CD1c-positive myeloid dendritic cell (primary cell): Measurements from ENCODE around the gene CNNM4.
A peak's percentile ranks its signal among the peaks of the same experiment; 100 is the strongest.

Experiments used
- DNase-seq: peaks from one replicate; pipeline ENCODE4 v3.0.0-alpha.2; 2016; ENCODE audit errors: extremely low spot score

CNNM4 gene

DNA sequence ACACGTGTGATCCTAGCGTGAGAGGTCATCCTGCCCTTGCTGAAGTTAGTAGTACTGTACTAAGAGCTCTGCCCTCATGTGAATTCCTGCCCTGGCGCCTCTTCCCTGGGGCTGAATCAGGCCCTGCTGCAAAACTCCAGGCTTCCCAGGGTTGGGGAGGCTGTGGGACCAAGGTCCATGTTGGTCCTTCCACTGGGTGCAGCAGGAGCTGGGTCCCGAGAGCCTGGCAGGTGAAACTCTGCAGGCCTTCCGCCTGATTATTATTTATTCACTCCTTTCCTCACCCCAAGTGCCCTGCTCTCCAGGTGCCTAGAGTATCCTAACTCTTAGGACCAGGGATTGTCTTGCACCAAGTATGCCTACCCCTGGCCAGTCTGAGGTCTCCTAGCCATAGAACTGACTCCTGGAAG is 50.1 kb downstream of the CNNM4 start:
- no peak for DNase-seq

DNA sequence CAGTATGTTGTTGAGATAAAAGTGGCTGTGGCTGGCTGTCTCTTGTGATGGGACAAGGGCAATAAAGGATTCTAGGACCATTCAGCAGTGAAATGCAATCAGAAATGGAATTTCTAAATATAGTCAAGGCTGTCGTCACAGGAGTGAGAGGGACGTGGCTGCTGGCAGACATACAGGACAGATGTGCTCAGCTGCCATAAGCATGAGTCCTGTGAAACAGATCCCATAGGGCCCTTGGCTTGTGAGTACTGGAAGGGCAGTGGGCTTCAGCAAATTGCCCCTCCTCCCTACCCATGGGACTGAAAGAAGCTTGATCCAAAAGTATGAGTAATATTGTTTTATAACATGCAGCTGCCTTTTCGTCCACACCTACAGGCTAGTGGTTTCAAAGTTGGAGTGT is 51.2 kb downstream of the CNNM4 start:
- DNase-seq, result no peak

DNA sequence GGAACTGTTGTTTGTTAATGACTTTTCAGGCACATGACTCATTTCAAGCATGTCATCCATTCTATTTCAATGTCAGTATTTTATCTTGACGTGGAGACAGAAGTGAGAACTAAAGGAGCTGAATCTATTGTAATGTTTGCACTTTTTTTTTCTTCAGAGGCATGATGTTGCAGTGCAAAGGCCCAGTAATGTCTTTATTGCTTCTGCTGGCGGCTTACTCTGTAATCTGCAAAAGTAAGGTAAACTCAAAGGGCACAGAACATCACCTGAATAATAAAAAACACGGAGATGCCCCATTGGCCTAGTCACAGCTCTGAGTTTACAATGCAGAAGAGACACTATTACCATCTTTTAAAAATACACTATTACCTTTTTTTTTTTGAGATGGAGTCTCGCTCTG is 53.0 kb downstream of the CNNM4 start:
- DNase-seq, result no peak

DNA sequence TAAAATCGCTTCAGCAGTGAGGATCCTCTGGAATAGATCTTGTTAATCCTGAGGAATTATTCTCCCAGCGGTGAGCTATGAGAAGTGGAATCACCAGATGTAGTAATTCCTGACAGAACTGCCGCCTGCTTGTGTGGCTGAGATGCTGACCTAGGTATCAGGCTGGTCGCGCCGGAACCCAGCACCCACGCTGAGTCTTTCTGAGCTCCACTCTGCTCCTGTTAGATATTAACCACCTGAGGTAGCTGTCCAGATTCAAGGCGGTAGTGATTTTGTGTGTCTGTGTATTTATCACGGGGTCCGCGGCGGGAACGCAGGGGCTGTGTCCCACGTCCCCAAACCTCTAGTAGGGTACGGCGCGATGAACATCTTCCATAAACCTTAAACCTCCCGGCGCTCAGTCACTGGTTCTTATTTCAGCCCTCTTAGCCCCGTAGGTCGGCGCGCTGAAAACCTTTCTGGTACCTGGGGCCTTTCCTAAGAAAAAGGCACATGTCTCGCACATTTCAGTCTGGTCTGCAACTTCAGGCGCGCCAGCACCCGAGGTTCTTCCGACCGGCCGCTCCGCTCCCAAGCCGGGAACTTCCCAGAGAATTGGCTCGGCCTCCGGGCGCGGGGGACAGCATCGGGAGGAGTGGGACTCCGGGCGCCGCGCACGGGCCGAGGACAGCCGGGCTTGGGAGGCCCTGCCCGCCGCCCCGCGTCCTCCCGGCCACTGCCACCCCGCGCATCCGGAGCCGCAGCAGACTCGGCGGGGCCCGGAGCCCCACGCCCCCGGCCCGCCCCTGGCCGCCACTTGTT is 54.8 kb downstream of the CNNM4 start:
- DNase-seq, result peak; percentile 6

DNA sequence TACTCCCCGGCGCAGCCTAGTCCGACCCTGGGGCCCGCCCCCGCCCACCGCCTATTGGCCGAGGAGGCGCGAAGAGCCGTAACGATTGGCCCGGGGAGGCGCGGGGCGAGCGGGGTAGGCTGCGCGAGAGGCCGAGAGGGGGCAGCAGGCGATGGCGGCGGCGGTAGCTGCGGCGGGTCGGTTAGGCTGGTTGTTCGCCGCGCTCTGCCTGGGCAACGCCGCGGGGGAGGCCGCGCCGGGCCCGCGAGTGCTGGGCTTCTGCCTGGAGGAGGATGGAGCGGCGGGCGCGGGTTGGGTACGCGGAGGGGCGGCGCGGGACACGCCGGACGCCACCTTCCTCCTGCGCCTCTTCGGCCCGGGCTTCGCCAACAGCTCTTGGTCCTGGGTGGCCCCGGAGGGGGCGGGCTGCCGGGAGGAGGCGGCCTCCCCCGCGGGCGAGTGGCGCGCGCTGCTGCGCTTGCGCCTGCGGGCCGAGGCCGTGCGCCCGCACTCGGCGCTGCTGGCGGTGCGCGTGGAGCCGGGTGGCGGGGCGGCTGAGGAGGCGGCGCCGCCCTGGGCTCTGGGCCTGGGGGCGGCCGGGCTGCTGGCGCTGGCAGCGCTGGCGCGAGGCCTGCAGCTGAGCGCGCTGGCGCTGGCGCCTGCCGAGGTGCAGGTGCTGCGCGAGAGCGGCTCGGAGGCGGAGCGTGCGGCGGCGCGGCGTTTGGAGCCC is 55.6 kb downstream of the CNNM4 start, which contains the start of gene CNNM3:
Gene CNNM3, plus strand, starts transcription at position 142 of the 709 bp plus-strand sequence. Its CDS starts 10 bp downstream, at position 152.
- DNase-seq, result peak; percentile 97

DNA sequence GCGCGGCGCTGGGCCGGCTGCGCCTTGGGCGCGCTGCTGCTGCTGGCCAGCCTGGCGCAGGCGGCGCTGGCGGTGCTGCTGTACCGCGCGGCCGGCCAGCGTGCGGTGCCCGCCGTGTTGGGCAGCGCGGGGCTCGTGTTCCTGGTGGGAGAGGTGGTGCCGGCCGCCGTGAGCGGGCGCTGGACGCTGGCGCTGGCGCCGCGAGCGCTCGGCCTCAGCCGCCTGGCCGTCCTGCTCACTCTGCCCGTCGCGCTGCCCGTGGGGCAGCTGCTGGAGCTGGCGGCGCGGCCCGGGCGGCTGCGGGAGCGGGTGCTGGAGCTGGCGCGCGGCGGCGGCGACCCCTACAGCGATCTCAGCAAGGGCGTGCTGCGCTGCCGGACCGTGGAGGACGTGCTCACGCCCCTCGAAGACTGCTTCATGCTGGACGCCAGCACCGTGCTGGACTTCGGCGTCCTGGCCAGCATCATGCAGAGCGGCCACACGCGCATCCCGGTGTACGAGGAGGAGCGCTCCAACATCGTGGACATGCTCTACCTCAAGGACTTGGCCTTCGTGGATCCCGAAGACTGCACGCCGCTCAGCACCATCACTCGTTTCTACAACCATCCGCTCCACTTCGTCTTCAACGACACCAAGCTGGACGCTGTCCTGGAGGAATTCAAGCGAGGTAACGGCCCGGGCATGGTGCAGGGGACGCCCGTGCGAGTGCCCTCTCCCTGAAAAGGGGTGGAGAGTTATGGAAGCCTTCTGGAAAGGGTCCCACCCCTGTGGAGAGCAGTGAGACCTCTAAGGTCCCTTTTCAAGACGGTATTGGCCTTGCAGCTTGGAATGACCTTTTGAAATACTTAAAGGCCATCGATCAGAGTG is 56.4 kb downstream of the CNNM4 start:
- DNase-seq, result no peak

DNA sequence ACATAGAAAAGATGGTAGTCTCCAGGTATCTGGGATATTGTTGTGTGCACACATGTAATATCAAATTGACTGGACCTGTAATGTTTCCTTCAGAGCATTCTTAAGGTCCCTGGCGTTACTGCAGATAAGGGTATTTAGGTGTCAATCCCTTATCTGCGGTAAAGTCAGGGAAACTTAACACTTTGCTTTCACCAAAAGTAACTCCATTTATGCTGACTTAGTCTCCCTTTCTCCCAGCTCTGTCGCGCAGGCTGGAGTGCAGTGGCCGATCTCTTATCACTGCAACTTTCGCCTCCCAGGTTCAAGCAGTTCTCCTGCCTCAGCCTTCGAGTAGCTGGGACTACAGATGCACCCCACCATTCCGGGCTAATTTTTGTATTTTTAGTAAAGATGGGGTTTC is 57.2 kb downstream of the CNNM4 start:
- no peak for DNase-seq

DNA sequence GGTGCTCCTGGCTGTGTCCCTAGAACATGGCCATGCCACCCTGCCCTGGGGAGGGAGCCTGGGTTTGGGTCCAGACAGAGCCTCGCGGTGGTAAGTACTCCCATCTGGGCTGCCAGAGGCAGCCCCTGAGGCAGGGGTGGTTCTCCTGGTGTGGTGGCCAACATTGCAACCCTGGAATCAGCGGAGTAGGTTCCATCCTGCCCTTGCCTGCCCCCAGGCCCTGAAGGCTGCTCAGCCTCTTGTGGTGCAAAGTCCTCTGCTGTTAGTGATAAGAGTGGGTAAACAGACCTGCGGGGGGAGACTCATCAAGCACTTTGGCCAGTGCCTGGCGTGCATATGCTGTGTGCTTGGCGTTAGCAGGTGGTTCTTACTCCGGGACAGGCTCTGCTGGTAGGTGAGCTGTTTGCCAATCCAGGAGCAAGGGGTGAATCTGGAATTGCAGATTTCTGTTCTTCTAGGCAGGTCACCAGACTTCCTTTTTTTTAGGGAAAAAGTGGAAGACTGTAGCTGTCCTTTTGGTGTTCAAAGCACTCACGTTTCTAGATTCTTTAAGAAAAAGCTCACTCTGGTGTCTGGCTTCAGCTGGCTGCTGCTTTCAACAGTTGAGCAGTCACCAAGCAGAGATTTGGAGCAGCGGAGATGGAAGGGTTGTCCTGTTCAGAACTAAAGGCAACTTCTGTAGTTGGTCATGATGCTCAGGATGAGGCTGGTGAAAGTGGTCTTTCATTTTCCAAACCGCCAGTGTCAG is 58.6 kb downstream of the CNNM4 start:
- DNase-seq, result no peak

DNA sequence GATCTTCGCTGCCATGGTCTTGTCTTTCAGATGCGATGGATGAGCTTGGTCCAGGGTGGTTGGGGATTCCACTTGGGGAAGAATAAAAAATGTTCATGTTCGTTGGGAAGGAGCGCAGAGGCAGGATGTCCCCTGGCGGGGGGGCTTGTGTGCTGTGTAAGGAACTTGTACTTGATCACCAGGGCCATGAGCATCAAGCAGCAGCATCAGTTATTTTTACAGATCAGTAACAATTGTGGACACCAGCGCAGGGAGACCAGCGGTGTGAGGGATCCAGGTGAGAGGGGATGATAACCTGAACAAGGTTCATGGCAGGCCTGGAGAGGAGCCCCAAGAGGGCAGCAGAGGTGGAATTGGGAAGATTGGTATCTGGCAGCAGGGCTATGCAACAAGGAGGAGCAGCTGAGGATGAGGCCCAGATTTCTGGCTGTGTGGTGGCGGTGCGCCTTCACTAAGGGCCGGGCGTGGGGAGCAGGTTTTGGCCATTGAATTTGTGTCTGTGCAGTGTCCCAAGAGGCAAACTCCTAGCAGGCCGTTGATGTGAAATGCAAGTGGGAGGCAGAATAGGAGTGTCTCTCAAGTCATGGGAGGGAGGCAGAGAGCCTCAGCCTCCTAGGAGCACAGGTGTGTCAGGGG is 59.3 kb downstream of the CNNM4 start:
- no peak for DNase-seq

DNA sequence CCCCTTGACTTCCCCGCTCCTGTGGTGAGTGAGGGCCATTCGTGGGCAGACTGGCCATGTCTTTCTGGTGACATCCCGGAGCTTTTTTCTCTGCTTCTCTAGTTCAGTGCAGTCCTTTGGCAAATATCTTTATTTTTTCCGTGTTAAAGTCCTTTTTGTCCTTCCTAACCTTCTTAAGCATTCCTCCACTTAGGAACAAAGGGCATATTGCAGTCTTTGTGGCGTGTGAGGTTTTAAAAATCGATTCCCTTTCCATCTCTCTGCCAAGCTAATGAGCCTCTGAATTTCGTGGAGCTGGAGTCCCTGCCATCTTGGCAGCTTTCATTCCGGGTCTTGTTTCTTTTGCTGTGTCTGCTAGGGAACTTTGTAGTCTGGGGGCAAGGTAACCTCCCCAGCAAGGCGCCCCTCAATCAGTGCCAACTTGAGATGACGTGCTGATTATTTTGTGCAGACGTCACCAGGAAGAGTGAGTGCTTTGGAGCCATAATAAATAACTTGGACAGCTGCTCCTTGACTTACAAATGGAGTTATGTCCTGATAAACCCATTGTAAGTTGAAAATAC is 60.5 kb downstream of the CNNM4 start:
- DNase-seq, result no peak

DNA sequence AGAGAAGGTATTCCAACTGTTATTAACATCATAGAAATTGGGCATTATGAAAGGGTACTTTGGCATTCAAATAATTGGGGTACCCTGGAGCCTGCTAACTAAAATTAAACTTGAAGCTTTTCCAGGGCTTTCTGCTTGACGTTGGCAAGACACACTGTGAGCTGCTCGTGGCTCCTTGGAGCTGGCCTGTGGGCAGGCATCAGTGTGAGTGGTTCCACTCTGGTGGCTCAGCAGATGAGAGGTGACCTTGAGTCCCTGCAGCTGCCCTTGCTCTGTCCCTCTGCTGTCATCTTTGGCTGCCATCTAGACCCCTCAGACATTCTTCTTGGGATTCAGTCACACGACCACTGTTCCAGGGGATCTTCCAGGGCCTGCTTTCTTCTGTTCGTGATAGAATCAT is 62.1 kb downstream of the CNNM4 start:
- no peak for DNase-seq

DNA sequence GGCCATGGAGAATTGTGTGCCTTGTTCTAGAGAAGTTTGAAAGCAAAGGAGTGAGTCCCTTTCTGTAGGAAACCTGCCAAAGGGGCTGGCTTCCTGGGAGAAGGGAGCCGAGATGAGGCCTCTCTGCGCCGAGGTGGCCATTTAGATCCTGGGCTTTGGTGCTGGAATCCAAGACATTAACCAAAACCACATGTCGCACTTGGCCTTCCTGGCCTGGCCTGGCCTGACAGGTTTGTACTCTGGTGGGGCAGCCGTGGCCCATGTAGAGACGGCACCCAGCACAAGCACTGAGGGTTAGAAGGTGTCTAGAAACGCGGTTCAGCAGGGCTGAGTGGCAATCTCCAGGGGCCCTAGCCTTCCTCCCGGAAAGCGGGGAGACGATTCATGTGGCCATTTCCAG is 62.5 kb downstream of the CNNM4 start:
- DNase-seq, result no peak

DNA sequence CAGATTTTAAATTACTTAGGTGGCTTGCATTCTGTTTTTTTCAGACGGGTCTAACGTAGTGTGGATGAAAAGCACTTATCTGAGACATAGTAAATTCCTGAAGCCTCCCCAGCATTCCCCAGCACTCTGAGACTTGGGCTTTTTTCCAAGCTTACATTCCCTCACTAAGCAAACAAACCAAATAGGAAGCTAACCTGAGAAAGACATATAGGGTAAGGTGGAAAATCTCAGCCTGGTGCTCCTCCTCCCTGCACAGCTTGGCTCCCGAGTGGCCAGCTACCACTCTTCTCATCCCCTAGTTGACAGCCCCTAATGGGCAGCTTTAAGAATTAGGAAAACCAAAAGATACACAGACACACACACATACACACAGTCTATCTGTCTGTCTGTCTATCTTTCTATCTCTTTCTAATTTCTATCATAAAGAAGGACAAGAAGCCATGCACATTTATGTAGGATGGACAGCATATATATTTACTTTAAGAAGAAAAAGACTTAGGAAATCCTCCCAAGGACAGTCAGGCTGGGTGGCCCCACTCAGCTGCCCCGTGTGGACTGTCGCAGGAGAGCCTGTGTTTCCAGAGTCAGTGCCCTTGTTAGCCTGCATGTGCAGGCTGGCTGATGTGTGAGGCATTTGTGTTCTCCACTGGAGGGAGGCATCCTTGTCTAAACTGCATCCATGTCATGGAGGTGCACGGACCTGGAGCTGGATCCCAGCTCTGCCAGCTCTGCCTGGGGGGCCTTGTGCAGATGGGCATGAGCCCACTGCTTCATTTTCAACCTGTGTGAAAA is 63.6 kb downstream of the CNNM4 start:
- DNase-seq, result no peak

DNA sequence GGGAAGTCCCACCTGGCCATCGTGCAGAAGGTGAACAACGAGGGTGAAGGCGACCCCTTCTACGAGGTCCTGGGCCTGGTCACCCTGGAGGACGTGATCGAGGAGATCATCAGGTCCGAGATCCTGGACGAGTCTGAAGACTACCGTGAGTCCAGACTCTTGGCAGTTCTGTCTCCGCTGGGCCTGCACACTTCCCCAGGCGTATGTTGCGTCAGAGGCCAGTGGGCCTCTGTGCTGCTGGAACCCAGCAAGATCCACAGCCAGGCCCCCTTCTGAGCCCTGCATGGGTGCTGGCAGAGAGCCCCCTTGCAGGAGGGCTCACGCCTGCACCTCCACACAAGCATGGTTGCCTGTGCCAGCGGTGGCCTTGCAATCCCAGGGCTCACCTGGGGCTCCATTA is 64.4 kb downstream of the CNNM4 start:
- DNase-seq, result no peak

DNA sequence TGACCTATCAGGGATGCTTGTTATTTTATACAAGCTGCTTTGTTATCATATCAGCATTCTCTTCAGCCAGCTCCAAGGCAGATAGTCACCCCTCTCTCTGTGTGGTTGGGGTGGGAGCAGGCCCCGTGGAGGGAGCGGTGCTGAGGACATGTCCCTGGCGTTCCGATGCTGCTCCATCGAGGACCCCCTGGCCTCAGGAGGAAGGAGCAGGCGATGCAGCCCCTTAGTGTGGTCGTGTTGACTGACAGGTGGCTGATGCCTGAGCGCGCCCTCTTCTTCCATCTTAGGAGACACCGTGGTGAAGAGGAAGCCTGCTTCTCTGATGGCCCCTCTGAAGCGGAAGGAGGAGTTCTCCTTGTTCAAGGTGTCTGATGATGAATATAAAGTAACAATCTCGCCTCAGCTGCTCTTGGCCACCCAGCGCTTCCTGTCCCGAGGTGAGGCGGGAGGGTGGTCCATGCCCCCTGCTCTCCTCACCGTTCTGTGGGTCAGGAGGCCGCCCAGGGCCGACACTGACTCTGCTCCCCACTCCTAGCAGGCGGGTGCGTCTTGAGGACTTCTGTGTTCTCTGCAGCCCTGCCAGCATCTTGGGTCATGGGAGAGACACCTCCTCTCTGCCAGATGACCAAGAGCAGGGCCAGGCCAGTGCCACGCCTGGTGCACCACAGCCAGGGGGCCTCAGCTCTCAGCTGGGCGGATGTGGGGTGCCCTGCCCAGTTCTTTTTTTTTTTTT is 66.0 kb downstream of the CNNM4 start:
- DNase-seq, result no peak

DNA sequence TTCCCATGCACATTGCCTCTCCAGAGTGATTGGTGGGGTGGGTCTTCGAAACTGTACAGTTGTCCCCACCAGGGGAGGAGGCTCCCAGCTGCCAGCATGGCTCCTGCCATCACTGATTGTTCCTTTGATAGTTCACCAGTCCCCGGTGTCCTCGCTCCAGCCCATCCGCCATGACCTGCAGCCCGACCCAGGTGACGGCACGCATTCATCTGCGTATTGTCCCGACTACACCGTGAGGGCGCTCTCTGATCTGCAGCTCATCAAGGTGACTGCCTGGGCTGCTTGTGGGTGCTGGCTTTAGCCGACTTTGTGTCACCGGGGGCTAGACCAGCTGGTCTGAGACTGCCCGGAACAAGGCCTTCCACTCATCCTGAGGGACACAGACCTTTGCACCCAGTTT is 67.7 kb downstream of the CNNM4 start:
- no peak for DNase-seq

DNA sequence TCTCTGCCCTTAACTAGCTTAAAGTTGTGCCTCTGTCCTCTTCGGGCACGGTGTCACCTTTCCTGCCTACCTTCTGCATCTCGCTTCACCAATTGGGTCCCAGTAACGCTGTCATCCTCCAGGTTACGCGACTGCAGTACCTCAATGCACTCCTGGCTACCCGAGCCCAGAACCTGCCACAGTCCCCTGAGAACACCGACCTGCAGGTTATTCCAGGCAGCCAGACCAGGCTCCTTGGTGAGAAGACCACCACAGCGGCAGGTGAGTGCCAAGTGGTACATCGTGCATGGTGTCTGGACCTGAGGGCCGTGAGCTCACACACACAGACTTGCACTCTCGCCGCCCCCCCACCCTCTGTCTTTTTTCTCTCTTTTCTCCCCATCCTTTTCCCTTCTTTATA is 68.2 kb downstream of the CNNM4 start:
- DNase-seq, result no peak

DNA sequence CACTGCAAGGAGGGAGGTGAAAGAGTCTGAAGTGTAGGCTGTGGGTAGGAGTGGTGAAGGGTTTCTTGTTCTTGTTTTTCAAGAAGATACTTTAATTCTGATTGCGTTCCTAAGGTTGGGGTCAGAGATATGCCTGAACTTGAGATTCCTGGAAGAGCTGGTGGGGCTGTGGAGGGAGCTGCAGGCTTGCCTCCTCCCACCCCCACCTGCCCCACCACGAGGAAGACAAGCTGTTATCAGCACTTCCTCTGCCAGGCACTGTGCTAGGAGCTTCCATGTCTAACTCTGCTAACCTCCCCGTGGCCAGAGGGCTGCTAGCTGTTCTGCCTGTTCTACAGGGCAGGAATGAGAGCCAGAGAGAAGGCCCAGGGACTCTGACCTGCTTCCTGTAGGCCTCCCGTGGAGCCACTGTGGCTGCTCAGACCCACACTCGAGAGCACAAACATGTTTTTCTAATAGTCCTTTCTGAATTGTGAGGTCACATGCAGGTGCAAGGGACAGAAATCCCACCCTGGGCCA is 69.4 kb downstream of the CNNM4 start:
- no peak for DNase-seq

DNA sequence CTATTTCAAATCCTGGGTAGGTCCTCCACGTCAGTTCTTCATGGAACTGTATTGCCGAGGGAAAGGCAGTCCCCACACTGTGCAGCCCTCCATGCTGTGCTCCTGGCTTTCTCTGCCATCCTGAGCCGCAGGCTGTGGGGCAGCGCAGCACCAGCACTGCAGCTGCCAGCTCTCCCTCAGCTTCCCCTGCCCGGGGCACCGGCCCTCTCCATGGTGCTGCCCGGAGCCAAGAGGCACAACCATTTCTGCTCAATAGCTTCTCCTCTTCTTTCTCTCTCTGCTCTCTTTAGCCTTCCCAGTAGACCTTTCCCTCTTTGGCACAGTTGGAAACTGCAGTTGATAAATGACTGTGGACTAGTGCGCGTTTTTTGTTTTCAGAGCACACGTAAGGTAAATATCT is 71.0 kb downstream of the CNNM4 start:
- DNase-seq, result no peak
